Stimulated activated CD8-positive, alpha-beta memory T cell treated with anti-CD3 and anti-CD28 coated beads, Interleukin-15, amount 100 ng/mL, for 48 hours (primary cell): ENCODE results near the gene RNPS1.
A peak's percentile ranks its signal among the peaks of the same experiment; 100 is the strongest.

Experiments used
- DNase-seq, 2 donors: peaks; one replicate each; pipeline ENCODE4 v3.0.0-alpha.2; 2020; ENCODE audit warnings: low read depth in 2 of 2

Gene RNPS1

DNA sequence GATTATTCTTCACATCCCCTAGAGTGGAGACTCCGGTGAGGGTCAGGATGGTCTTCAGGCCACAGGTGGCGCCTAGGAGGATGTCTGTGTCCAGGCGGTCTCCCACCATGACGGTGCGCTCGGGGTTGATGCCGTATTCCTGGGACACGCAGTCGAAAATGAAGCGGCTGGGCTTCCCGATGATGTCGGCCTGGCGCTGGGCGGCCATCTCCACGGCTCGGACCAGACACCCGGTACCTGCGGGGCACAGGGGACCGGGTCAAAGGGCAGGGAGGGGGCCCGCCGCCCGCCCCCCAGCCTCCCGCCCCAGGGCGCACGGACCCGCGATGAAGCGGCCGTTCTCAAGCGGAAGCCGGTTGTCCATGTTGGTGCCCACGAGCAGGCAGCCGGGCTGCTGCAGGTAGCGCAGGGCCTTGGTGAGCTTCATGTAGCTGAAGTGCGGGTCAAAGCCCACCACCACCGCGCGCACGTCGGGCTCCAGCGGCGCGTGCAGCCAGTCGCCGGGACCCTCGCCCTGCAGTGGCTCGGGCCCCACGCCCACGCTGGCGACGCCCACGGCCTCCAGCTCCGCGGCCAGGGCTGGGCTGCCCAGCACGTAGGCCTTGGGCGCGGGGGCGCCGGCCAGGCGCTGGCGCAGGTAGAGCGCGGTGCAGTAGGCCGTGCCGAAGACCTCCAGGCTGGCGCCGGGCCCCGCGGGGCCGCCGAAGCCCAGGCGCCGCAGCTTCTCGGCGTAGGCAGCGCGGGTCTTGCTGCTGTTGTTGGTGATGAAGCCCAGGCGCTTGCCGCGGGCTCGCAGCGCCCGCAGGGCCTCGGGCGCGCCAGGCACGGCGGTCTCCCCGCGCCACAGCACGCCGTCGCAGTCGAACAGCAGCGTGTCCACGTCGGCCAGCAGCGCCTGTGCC, 53.9 kb downstream of the RNPS1 start:
- no peak for DNase-seq

GRCh38 chr16:2212362-2213324, 55.3 kb downstream of the RNPS1 start:
- no peak for DNase-seq

DNA sequence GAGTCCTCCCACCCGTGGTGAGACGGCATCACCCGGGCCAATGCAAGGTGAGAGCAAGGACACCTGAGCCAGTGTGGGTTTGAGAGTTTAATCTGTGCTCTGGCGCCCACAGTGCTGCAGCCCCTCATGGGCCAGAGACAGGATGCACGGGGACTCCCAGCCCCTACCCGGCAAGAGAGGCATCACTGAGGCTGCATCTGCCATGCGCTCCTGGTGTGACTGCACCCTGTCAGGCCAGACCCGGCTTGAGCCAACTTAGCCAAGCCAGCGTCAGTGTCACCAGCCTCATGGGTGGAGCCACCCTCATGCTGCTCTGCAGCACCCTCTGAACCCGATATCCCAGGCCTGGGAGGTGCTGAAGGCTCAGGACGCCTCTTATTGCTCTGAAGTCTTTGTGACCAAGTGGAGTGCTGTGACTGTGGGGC, 56.0 kb downstream of the RNPS1 start:
- DNase-seq: no peak

GRCh38 chr16:2210386-2211365, 57.2 kb downstream of the RNPS1 start, which contains the start of gene BRICD5:
BRICD5 (minus strand) TSS chr16:2210863; CDS start chr16:2210833, 30 bp downstream.
- no peak for DNase-seq

DNA sequence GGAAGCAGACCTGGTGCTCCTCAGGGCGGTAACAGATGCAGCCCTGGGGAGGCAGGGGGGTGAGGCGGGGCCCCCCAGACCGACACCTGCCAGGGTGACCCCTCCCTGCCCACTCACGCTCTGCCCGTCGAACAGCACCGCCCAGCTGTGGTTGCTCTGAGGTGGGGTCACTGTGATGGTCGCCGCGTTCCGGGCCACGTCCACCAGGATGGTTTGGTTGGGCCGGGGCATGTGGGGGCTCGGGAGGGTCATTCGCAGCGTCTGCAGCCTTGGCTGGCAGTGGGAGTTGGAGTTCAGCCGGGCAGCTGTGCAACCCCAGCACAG, 58.0 kb downstream of the RNPS1 start:
- DNase-seq: no peak

- no peak for DNase-seq
Measured at GRCh38 chr16:2209258-2210008, 58.5 kb downstream of the RNPS1 start.

DNA sequence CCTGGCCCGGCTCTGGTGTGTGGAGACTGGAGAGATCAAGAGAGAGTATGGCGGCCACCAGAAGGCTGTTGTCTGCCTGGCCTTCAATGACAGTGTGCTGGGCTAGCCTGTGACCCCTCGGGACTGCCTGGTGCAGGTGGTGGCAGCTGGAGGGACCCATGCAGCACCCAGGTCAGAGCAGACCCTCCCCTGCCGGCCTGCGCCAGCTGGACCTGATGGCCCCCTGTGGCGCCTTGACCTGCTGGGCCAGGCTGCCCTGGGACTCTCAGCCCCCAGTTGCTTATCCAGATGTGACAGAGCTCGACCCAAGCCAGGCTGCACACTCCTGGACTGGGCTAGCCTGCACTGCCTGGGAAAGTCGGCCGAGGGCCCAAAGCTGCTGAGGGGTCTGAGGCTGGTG, 59.2 kb downstream of the RNPS1 start:
- no peak for DNase-seq

DNA sequence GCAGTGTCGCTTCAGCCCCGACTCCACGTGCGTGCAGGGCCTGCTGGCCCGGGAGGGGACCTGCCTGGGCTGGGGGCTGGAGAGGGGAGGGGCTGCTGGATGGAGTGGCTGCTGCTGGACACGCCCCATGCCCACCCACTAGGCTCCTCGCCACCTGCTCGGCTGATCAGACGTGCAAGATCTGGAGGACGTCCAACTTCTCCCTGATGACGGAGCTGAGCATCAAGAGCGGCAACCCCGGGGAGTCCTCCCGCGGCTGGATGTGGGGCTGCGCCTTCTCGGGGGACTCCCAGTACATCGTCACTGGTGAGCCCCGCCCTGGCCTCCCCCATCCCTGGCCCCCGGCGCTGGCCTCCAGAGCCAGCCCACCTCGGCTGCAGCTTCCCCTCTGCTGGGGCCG, 59.6 kb downstream of the RNPS1 start:
- no peak for DNase-seq

DNA sequence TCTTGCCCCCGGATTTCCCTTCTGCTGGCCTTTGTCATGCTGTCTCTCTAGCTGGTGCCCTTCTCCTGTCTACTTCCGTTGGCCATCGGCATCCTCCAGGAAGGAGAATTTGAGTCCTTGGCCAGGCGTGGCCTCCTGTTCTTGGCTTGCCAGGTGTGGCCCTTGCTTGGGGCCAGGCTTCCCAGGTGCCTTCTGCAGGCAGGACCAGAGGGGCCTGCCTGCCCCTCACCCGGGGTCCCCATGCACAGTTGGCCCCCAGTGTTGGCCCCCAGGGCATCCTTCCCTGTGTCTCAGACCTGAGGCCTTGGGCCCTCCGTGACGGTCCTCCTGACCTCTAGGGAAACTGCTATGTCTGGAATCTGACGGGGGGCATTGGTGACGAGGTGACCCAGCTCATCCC, 60.1 kb downstream of the RNPS1 start:
- DNase-seq: no peak

- no peak for DNase-seq
Measured at GRCh38 chr16:2206780-2207433, 61.0 kb downstream of the RNPS1 start.

- no peak for DNase-seq
Measured at GRCh38 chr16:2206420-2206779, 61.5 kb downstream of the RNPS1 start.

DNA sequence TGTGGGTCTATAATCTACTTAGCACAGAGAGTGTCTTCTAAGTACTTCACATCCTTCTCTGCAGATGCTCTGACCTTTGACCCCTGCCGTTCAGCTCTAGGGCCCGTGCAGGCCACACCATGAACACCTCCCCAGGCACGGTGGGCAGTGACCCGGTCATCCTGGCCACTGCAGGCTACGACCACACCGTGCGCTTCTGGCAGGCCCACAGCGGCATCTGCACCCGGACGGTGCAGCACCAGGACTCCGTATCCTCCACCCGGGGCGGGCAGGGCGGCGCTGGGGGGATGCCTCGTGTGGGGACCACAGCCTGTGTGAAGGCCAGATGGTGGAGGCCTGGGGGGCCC, 62.0 kb downstream of the RNPS1 start:
- DNase-seq: no peak

- DNase-seq: peak; percentile 79 to 84
Measured at GRCh38 chr16:2205104-2205966, 62.6 kb downstream of the RNPS1 start, which contains the start of gene MLST8. MLST8 (plus strand) TSS chr16:2205454; CDS start chr16:2206086, 632 bp downstream.

DNA sequence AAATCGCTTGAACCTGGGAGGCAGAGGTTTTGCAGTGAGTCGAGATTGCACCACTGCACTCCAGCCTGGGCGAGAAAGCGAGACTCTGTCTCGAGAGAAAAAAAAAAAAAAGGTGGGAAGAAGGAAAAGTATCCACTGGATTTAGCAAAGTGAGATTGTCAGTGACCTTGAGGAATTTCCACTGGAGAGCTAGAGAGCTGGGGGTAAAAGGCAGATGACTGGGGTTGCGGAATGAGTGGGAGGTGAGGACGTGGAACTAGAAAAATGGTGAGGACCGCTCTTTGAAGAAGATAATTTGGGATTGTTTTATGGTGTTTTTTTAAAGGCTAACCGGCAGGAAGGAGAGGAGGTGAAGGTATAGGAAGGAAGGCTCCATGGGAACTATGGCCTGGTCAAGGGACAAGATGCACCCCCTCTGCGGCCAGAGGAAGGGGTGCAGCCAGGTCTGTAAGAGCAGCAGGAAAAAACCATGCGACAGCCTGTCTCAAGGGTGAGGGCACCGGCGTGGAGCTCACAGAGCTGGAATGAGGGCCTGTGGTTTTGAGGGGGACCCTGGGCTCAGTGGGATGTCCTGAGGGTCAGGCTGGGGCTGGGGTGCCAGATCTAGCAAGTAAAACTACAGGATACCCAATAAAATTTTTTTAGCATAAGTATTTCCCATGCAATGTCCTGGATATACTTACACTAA, 63.4 kb downstream of the RNPS1 start:
- no peak for DNase-seq
